SK-N-MC (cell line): Measurements from ENCODE around the gene ESR2.

ENCODE experiments used
- EZH2 ChIP-seq: fragments of 200-600 bp; sonication (generic); IDR thresholded peaks from one replicate; pipeline ENCODE4 v1.6.1; 2017; ENCODE audit warnings: antibody characterized with exemption
- POLR2AphosphoS5 ChIP-seq: IDR thresholded peaks from 2 replicates; pipeline ENCODE4 v1.6.1; 2012; ENCODE audit warnings: mild to moderate bottlenecking, low read depth, low read length, borderline replicate concordance

GRCh38 chr14:64170181-64170580 is 124.0 kb downstream of the ESR2 start:
- TF ChIP-seq EZH2 (no peak), POLR2AphosphoS5 (no peak)
